ENCODE results near the gene PLA2G4B. TPM values are rescaled to one million over a fixed set of nuclear protein-coding genes. Genes with fewer than 3 reads are reported as not detected.

Gene PLA2G4B
- total RNA-seq, 1 experiment from 2014 or later, result 3.7 TPM

- Mint-ChIP-seq H3K4me3 (no peak overlapping the region), H3K27me3 (ENCODE audit: low read depth) (no peaks in the 10 kb centered on the region), H3K27ac (peak overlapping the region in 1 of 3 experiments; percentile 48; a peak in 1 of 7 replicates), H3K4me1 (peaks cover 5 to 10% of the 10 kb centered on the region in 2 experiments), H3K36me3 (ENCODE audit: insufficient read depth in 1 of 3, low read depth in 3 of 3) (peaks cover 1 to 32% (median 13%) of the 10 kb centered on the region in 3 experiments), H3K9me3 (no peaks in the 10 kb centered on the region; a peak in 1 of 5 replicates)
- Histone ChIP-seq H2BK12ac (ENCODE audit: insufficient read length, low read depth, low read length) (no peak overlapping the region), H3K14ac (ENCODE audit: insufficient read depth, low read length) (no peak overlapping the region), H3K18ac (ENCODE audit: insufficient read length, low read depth, low read length) (no peak overlapping the region), H3K27ac (ENCODE audit: insufficient read length, low read depth, low read length) (no peak overlapping the region), H3K4me1 (ENCODE audit: insufficient read depth, low read length) (no peaks in the 10 kb centered on the region), H4K20me1 (ENCODE audit: control insufficient read depth, insufficient read depth, insufficient read length) (no peaks in the 10 kb centered on the region), H3T11ph (ENCODE audit: low read length) (no peak overlapping the region), H4K5ac (ENCODE audit: insufficient read length, low read depth, low read length) (no peak overlapping the region), H3K23me2 (ENCODE audit: insufficient read length, low read depth, low read length, poor library complexity, severe bottlenecking) (no peaks in the 10 kb centered on the region), H3K79me1 (ENCODE audit: insufficient read depth, low read depth, low read length, poor library complexity, severe bottlenecking) (no peaks in the 10 kb centered on the region), H3K9ac (ENCODE audit: extremely low read depth, insufficient read length, low read length) (no peak overlapping the region), H2BK120ac (ENCODE audit: low read depth, low read length, poor library complexity, severe bottlenecking) (no peak overlapping the region), H3K27me3 (ENCODE audit: insufficient read depth, low read length) (no peaks in the 10 kb centered on the region), H4K8ac (replicated peaks; ENCODE audit: insufficient read length, low read depth, low read length) (no peak overlapping the region), H3K23ac (ENCODE audit: insufficient read length, low read depth, low read length) (no peak overlapping the region), H2AFZ (ENCODE audit: low read length) (no peak overlapping the region), H3K79me2 (ENCODE audit: insufficient read depth, low read length) (no peaks in the 10 kb centered on the region), H2BK20ac (ENCODE audit: low read depth, low read length, poor library complexity, severe bottlenecking) (no peak overlapping the region), H3K56ac (ENCODE audit: insufficient read length, low read depth, low read length) (no peak overlapping the region), H2BK15ac (ENCODE audit: low read depth, low read length) (no peak overlapping the region), H3K4me2 (ENCODE audit: insufficient read depth, insufficient read length, low read length) (no peak overlapping the region), H4K91ac (ENCODE audit: insufficient read length, low read depth, low read length) (no peak overlapping the region), H2AK5ac (ENCODE audit: insufficient read length, low read length) (no peak overlapping the region), H2BK5ac (ENCODE audit: insufficient read length, low read length) (no peak overlapping the region), H3K9me3 (ENCODE audit: control insufficient read depth, low read depth, low read length) (no peaks in the 10 kb centered on the region), H3K4ac (ENCODE audit: low read depth, low read length) (no peak overlapping the region)
- no peak for TF ChIP-seq CTCF (conservative IDR thresholded peaks at IDR 0.05)
- no peak for DNase-seq
- no CpG with 5 or more reads among the region's 1 CpG for WGBS (ENCODE audit: extremely low coverage, insufficient read length, low lambda C conversion rate)
Observed at GRCh38 chr15:41895957-41896356, 57.3 kb downstream of the PLA2G4B start.
